ENCODE results near the gene USP13.
"Not testable (repeated sequence)": the region's sequence is repeated elsewhere in the genome, so short reads cannot be mapped to it uniquely, and the experiment has no call there.

Gene USP13

DNA sequence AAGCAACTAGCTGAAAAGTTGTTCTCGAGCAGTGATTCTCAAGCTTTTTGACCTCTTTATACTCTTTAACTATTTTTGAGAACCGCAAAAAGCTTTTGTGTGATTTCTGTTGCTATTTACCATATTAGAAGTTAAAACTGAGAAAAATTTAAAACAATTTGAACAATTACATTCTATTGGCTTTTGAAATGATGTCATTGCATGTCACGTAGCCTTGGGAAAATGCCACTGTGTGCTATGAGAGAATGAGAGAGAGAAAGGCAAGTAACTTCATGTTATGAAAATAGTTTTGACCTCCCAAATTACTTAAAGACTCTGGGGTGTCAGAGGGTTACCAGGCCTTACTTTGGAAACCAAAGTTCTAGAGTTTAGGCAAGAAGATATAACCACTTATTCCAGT lies 8.0 kb downstream of the USP13 start:
- DNase-seq: no peak

DNA sequence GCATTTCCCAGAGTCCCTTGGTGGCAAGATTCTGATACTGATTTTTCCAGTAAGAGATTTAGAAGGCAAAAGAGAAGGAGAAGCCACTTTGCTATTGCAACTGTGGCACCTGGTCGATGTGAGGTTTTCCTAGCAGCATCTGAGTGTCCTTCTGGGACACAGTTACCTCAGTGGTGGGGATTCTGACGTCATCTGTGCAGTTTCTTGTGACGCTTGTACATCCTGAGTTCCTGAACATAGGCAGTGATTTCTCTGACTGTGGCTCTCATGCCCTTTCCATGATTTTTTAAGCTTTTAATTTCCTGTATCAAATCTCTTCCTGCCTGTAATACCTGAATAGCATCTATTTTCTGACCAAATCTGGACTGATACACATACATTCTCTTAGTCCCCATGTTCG lies 8.9 kb downstream of the USP13 start:
- DNase-seq: no peak

DNA sequence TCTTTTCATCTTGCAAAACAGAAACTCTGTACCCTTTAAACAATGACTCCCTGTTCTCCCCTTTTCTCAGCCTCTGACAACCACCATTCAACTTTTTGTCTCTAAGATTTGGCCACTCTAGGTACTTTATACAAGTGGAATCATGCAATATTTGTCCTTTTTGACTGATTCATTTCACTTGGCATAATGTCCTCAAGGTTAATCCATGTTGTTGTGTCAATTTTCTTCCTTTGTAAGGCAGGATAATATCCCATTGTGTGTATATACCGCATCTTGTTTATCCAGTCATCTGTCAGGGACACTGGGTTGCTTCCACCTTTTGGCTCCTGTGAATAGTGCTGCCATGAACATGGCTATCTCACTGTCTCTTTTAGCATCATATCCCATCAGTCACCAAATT lies 10.3 kb downstream of the USP13 start:
- no peak for DNase-seq

DNA sequence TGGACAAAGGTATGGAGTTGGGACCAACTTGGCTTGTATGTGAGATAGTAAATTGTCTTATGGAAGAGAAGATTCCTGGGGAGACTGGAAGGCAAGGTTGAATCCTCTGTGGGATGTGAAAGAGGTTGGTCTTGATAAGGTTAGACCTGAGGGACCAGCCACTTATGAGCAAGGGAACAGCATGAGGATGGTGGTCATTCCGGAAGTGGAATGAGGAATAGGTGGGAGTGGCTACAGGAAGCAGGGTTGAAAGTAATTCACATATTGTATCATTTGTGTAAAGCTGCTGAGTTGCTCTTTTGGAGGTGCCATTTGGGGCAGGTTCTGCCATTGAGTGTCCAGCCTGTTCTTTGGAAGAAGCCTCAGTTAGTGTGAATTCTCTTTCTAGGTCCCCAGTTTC lies 13.2 kb downstream of the USP13 start:
- DNase-seq: no peak

DNA sequence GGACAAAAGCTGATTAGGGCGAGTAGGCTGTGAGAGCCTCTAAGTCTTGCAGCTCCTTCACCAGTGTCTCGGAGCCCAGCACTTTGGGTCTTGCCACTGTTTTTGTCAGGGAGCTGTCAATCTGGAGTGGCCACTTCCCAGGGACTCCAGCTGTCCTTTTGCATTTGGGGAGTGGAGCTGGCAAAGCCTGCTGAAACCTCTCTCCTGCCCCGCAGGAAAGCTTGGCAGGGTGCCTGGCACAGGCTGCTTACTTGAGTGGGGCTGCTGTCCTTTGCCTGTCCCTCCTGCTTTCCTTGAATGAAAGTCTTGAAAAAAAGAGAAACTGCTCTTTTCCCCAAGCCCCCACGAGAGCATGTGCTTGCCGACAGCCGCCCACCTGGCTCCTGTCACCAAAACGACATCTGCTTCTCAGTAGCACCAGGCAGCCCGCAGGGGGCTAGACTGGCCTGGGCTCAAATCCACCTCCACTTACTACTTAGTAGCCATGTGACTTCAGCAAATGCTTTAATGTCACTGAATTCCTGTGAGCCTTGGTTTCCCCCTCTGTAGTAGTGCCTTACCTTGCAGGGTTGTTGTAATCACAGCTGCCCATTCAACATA lies 13.7 kb downstream of the USP13 start:
- DNase-seq: no peak

DNA sequence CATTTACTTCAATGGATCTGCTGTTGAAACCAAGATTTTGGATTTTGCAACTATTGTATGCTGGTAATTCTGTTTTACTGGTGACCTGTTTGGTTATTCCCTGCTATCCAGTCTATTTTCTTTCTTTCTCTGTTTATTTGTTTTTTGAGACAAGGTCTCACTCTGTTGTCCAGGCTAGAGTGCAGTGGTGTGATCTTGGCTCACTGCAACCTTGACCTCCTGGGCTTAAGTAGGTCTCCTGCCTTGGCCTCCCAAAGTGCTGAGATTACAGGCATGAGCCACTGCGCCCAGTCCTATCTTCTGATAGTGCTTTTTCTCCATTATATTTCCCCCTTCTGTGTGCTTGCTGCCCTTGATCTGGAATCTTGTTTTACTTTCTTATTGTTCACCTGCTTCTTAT lies 15.6 kb downstream of the USP13 start:
- no peak for DNase-seq

DNA sequence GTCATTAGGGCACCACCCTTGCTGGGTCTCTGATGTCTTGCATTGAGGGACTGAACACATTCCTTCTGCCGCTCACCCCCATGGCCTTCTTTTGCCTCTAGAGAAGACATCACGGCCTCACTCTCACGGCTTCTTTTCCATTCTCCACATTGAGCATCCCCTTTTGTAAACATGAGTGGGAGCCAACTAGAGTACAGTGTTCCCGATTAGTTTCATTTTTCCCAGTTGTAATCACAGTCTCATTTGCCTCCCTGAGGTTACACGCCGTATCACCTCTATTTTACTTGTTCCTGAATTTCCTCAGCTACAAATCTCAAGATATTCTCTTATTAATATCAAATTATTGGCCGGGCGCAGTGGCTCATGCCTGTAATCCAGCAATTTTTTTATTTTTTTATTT lies 17.5 kb downstream of the USP13 start:
- no peak for DNase-seq

DNA sequence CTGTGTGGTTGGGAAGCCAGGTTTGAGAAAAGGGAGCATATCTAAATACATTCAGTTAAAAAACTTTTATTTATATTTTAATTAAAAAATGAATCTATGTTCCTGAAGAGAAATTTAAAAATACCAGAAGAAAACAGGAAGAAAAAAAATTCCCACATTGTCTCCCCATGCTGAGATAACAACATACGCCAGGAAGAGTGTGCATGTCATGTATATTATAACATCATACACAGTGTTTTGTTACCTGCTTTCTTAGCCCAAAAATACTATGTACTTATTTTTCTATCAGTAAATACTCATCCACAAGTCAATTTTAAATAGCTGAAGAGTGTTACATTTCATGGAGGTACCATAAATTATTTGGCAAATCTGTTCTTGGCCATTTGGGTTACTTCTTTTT lies 18.5 kb downstream of the USP13 start:
- DNase-seq: no peak

DNA sequence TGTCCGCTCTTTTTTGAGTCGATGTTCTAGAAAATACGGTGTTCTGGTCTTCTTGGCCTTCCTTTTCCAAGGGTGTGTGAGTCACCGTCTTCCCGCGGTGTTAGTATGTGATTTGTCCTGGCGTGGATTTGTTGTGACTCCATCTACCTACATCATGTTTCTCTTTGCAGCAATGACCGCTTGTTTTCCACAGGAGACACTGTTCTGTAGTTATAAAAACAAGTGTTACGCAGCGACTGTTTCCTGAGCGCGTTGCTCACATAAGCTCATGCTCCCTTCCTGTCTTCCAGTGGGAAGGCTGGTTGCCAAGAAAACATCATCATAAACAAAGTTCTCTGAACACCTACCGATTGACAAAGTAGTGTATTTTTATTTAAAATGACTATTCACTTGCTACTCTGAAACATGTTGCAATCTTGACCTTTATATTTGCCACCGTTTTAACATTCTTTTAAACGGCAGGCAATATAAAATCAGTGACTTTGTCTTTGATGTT lies 19.0 kb downstream of the USP13 start:
- no peak for DNase-seq

DNA sequence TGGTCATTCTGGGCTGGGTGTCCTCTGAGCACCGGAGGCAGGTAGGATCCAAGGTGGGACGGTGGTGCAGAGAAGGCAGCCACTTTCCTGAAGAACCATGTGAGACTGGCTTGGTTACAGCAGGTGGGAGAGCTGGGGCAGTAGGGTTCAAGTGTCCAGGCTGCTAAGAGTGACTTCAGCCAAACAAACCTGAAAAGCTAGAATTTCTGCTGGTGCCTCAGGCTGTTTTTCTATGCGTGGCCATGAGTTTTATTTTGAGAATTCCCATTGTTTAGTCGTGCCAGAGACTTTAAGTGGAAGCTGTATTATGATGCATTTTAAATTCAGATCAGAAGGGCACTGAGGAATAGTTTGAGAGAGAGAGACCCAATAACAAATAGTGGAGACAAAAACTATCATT lies 20.1 kb downstream of the USP13 start:
- DNase-seq: no peak

DNA sequence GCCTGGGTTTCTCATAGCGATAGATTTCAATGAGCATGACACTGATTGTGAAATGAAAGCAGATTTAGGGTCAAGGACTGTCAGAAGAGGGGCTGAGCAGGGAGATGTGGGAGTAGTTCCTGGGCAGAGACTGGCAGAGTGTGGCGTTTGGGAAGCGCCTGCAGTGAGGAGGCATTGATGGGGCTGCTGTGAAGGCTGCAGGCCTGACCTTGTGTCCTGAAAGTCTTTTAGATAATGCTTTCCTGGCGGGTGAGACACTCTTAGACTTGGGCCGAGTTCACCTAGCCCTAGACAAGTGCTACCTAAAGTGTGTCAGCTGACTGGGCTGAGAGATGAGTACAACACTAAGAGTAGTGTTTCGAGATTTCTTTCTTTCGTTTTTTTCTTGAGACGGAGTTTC lies 20.7 kb downstream of the USP13 start:
- DNase-seq: no peak

DNA sequence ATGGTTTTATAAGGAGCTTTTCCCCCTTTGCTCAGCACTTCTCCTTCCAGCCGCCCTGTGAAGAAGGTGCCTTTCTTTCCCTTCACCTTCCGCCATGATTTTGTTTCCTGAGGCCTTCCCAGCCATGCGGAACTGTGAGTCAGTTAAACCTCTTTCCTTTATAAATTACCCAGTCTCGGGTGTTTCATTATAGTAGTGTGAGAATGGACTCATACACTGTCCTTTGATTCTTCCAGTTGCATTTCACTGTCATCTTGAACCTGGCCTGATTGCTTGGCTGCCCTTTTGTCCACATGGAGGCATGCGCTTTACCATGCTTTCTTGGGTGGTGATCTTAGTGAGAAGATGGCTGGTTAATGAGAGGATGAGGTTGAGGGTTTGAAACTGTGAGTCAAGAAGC lies 23.2 kb downstream of the USP13 start:
- DNase-seq: no peak

DNA sequence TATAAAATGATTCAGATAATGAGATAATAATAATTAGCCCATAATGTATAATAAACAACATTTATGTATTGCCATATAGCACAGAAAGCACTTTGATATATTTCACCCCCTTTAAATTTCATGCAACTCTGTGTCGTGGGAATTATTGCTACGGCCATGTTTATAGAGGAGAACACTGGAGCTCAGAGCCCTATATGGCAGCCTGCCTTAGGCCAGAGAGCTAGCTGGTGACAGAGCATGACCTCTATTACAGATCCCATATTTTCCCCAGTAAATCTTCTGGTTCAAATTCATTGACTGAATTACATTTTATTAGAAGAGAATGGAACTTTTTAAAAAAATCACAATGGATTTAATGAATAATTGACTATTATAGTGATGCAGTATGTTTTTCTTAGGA lies 25.0 kb downstream of the USP13 start:
- DNase-seq: no peak

DNA sequence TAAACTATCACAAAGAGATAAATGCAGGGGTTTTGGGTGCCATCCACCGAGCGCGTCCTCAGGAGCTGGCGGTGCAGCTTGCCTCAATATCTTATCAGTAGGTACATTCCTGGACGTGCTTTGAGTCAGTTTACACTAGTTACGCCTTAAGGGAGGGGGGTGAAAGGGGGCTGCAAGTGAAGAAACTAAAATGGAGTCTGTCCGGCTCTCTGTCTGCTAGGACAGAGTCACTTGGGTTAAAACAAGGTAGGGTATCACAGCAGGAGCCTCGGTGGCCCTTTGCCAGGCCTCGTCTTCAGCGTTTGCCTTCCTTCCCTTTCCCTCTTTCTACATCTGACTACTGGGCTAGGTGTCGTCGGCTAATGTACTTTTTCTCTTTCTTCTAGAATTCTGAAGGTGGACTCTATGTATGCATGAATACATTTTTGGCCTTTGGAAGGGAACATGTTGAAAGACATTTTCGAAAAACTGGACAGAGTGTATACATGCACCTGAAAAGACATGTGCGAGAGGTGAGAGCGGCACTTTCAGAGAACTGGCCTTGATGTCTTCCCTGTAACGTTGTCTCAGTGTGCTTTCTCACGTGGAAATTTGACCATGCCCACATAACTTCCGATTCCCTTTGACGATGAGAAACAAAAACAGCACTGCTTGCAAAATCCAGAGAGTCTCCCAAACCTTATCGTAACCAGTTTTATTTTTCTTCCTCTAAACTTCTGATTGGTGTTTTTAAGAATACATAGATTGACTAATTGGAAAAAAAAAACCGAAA lies 28.8 kb downstream of the USP13 start:
- DNase-seq: no peak

DNA sequence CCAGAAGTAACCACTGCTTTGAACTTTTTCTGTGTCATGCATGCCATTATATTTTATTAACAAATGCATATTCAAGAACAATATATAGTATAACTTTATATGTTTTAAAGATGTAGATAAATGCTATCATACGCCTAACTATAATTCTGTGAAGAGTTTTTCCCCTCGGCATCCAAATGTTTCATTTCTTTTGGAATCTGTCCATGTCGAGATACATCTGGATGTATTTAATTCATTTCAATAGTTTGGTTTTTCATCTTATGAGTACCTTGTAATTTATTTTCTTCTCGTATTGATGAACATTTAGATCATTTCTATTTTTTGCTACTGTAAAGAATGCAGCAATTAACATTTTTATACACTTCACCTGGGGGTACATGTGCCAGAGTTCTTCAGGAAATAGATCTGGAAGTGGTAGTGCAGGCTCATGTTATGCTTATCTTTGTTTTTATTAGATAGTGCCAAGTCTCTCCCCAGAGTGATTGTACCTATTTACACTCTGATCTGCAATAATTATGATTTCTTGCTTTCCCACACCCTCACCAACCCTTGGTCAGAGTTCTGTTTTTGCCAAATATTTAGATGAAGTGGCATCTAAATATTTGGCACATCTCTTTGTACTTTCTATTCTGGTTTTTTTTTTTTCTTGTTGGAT lies 29.7 kb downstream of the USP13 start:
- no peak for DNase-seq

DNA sequence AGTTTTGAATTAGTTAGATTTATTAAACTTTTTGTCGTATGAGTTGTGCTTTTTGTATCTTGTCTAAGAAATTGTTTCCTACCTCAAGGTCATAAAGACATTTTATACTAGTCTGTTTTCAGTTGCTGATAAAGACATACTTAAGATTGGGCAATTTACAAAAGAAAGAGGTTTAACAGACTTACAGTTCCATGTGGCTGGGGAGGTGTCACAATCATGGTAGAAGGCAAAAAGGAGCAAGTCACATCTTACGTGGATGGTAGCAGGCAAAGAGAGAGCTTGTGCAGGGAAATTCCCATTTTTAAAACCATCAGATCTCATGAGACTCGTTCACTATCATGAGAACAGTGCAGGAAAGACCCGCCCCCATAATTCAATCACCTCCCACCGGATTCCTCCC lies 30.4 kb downstream of the USP13 start:
- DNase-seq: not testable (repeated sequence)

DNA sequence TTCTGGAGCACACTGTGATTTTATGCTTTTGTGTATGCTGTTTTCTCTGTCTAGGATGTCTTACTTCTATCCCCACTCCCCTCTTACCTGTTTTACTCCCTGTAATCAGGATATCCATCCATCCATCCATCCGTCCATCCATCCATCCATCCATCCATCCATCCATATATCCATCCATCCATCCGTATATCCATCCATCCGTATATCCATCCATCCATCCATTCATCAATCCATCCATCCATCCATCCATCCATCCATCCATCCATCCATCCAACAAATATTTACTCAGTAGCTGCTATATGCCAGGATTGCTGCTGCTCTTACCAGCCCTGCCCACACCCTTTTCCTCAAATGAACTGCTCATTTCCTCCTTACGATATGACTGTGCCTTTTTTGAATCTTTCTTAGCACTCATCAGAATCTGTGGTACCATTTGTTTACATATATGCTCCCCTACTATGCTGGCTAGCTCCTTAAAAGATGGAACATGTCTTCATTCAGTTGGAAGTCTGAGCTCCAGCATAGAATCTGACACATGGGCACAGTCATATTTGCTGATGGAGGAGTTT lies 35.2 kb downstream of the USP13 start:
- no peak for DNase-seq

DNA sequence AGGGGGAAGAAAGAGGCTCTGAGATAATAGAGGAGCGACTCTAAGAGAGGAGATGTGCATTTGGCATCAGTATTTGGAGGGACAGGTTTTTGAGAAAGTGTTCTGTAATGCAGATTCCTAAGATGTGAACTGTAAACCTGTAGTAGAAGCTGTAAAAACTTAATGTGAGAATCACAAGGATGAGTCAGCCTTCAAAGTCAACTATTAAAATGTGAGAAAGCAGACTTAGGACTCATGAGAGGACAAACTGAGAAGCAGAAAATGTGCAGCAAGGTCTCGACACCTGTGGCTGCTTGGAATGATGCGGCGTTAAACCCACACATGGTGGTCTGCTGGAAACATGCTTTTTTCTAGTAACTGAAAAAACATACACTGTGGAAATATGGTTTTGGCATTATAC lies 36.0 kb downstream of the USP13 start:
- no peak for DNase-seq

DNA sequence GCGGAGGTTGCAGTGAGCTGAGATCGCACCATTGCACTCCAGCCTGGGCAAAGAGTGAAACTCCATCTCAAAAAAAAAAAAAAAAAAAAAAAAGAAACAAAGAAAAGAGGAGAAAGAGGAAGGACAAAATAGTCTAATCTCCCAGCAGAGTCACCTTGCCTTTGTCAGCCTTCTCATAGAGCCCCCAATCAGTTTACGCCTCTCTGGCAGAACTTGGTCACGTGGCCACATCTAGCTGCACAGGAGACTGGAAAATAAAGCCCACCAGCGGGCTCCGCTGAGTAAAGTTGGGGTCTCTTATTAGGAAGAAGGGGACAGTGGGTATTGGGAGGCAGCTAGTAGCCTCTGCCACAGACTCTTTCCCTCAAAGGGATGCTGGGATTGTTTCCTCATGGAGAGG lies 41.9 kb downstream of the USP13 start:
- no peak for DNase-seq

DNA sequence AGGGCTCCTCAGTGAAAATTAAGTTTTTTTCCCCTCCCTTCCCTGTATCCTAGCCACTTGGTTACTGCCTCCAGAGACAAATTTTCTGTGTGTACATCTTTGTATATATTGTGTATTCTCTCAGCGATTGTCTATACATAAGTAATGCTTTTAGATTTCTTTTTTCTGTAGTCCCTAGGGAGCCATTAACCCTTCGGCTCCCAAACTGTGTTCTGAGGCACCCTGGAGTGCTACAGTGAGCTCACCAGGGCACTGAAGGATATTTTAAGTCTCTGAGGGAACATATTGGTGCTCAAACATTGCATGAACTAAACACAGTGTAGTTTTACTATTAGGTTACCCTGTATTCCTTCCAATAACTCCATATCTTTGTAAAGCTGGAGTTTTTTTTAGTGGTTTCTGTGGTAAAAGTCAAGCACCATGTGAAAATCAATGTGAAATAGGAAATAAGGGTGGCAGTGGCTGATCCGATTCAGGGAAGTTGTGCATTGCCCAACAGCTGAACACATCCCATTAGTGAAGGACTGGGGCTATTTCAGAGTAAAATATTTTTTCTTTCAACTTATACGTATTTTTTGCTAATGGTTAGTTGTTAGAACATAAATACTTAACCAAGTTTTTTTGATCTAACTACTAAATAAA lies 43.0 kb downstream of the USP13 start:
- DNase-seq: no peak

DNA sequence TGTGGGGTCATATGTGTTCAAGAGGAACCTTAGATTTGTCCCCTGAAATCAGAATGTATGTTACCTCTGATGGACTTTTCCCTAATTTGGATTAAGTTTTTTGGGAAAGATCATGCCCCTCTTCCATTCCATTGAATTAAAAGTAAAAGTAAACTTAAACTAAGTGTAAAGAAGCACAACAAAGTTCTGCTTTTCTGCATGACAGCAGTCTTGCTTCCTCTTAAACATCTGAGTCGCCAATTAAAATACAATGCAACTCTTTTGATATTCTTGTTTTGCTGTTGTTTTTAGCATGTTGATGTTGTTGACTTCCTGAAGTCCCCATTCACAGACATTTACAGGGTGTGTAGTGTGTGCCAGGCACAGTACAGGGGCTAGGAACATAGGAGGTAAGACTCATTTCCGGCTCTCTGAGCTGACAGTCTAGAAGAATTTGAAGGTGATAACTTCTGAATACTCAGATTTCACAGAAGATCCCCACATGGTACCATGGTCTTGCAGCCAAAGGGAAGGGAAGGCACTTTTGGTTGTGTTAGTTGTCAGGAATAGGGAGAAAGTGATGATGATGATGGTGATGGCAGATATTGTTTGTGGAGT lies 45.0 kb downstream of the USP13 start:
- no peak for DNase-seq

DNA sequence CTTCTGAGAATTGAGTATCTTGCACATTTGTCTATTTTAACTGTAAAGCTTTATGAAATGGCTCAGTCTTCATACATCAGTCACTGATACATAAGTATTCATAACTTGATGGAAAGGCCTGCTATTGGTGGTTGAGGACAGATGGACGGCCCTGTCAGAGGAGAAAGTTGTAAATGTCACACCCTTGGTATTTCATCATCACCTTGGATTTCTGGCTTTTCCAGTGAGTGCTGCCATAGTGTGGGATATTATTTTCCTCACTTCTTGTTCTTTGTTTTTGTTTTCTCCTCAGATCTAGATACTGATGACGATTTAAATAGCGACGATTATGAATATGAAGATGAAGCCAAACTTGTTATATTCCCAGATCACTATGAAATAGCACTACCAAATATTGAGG lies 47.9 kb downstream of the USP13 start:
- no peak for DNase-seq

DNA sequence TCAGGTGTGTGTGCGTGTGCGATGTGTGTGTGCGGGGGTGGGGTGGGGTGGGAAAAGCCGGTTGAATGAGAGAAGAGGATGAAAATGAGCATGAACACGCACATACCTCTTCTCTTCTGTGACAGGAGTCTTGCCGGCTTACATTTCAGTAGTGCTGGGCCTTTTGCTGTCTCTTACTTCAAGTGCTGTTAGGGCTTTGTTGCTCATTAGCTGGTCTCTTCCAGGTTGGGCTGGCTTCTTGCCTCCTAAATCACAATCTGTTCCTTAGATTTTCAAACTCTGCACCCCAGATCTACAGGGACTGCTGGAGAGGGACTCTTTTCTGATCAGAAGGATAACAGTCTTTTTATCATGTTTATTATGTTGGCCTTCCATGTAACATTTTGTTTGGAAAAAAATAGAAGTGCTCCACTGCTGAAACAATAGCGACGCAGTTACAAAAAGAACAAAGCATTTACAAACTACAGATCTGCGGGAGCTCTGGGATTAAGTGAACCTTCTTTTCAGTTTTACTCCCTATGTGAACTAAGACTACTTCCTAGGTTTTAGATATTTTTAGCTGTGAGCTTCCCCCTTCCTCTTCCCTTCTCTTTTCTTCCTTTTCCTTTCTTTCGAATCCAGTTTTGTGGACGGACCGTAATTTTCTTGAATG lies 48.5 kb downstream of the USP13 start:
- DNase-seq: no peak

All from NCI-H510A (cell line).